Measurements from ENCODE around the gene ANAPC5.

DNA sequence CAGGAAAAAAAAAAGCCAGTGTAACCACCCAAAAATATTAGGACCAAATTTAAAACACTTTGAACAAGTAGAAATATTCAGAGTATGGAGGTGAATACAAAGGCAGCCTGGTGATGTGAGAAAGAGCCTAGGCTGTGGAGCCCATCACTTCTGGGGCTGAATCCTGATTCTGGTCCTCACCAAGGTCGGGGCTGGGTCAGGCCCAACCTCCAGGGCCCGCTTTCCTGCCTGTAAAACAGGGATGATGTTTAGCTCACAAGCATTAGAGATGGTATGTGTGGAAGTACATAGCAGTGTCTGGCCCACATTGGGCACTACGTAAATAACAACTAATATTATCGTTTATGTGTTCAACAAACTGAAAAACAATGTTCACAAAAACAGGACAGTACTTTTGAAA lies 47.9 kb downstream of the ANAPC5 start:
- no peak for TF ChIP-seq CTCF (IDR thresholded peaks at IDR 0.05)
- no peak for TF ChIP-seq ZFX (IDR thresholded peaks at IDR 0.05; ENCODE audit: borderline replicate concordance)
